H1 (cell line): ENCODE results near the gene DCAF4. TPM values are rescaled to one million over a fixed set of nuclear protein-coding genes. Genes with fewer than 3 reads are reported as not detected.

Experiments used
- KDM5A ChIP-seq: fragments of 200-600 bp; IDR thresholded peaks from 2 replicates; pipeline ENCODE4 v1.7.1; 2012; ENCODE audit warnings: mild to moderate bottlenecking, low read length, inconsistent platforms, mixed read lengths
- ZNF274 ChIP-seq: IDR thresholded peaks from 2 replicates; pipeline ENCODE4 v1.7.0; 2012; ENCODE audit warnings: low read length, borderline replicate concordance; ENCODE audit errors: extremely low read depth
- polyA plus RNA-seq, 7 experiments: library from polyadenylated mRNA; depleted of rRNA in 3 of 7; stranded (reverse) in 5 of 7; unstranded in 2 of 7; fragments of >200 nt in 5 of 7; fragments of 200-250 nt in 2 of 7; gene quantifications; 1 replicate in 5 of 7; 2 replicates in 1 of 7; 4 replicates in 1 of 7; pipeline versions ENCODE4 v1.2.1 to v1.2.3, GENCODE V29; 2011 to 2013; ENCODE audit warnings: missing spikeins in 2 of 7, mixed read lengths in 2 of 7
- total RNA-seq: library from RNA; stranded (reverse); fragmentation: NEBNext Ultra II Directional; extraction: Animal tissue kit (Norgen Biotek cat#: 25700); gene quantifications from 2 replicates; pipeline ENCODE4 v1.2.1, GENCODE V29; 2021

DCAF4 gene
- total and polyA plus RNA-seq, 2 of the 8 experiments (the other 6 are each of a cell fraction or from before 2014, with no cell fraction given), result 17.0 to 21.1 TPM

DNA sequence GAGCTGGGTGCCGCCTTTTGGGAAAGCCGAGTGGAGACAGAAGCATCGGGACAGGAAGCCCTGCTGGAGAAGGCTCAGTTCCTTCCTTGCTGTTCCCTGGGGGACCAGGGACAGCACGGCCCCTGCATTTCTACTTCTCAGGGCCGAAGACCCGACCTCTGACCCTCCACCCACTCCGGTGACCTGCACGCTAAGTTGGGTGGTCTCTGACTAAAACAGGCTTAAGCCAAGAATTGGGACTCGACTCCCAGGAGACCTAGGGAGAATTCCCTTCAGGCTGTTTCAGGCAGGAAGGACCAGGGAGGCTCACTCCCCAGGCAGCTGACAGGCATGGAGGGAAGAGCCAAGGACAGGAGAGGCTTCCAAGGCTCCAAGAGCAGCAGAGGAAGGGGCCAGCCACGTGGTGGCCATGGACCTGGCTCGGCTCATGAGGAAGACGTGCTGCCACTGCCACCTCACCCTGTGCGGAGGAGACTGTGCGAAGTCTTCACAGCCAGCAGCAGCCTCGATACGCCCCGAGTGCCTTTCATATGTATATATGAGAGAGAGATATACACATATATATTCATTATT lies 43.9 kb downstream of the DCAF4 start (continued):
- no peak for TF ChIP-seq ZNF274
- no peak for TF ChIP-seq KDM5A
- TF ChIP-seq, all 59 proteins: peak for 0
